Gastrocnemius medialis (tissue), 4 donors: Measurements from ENCODE around the gene ZNF229. TPM values are rescaled to one million over a fixed set of nuclear protein-coding genes. Genes with fewer than 3 reads are reported as not detected.
A peak's percentile ranks its signal among the peaks of the same experiment; 100 is the strongest.

Source experiments
- ATAC-seq, 2 donors: fragments of 150-250 bp; one replicate each; pipeline ENCODE4 v1.9.1; 2016
- DNase-seq, 2 donors: peaks; one replicate each; pipeline ENCODE4 v3.0.0-alpha.2; 2019
- H3K27ac ChIP-seq, 4 donors: fragments of 200-600 bp; sonication (generic); 1 replicate in 1 of 4; 2 replicates in 3 of 4; pipeline ENCODE4 v1.5.1; 2016 to 2018; ENCODE audit warnings: mild to moderate bottlenecking in 2 of 4, moderate library complexity in 1 of 4
- H3K27me3 ChIP-seq, 3 donors: fragments of 200-600 bp; sonication (generic) in 2 of 3; 1 replicate in 1 of 3; 2 replicates in 2 of 3; pipeline versions ENCODE4 v1.5.1 to v1.6.0; 2016 to 2019; ENCODE audit warnings: mild to moderate bottlenecking in 1 of 3, moderate library complexity in 1 of 3
- H3K36me3 ChIP-seq, 2 donors: fragments of 200-600 bp; sonication (generic) in 1 of 2; one replicate each; pipeline ENCODE4 v1.5.1; 2017 to 2018
- H3K4me1 ChIP-seq, 2 donors: fragments of 200-600 bp; sonication (generic) in 1 of 2; one replicate each; pipeline ENCODE4 v1.5.1; 2016 to 2017; ENCODE audit warnings: mild to moderate bottlenecking in 2 of 2
- H3K4me3 ChIP-seq, 4 donors: fragments of 200-600 bp; sonication (generic) in 3 of 4; 1 replicate in 1 of 4; 2 replicates in 3 of 4; pipeline ENCODE4 v1.5.1; 2016 to 2019; ENCODE audit warnings: mild to moderate bottlenecking in 2 of 4
- H3K9me3 ChIP-seq, 3 donors: fragments of 200-600 bp; sonication (generic) in 2 of 3; 1 replicate in 1 of 3; 2 replicates in 2 of 3; pipeline ENCODE4 v1.5.1; 2016 to 2019
- CTCF ChIP-seq, 5 experiments: fragments of 450-650 bp in 3 of 5; fragments of 200-600 bp in 2 of 5; sonication (generic) in 2 of 5; IDR thresholded peaks in 4 of 5; conservative IDR thresholded peaks in 1 of 5; 1 replicate in 4 of 5; 2 replicates in 1 of 5; pipeline ENCODE4 v1.5.1; 2016 to 2019; ENCODE audit warnings: antibody characterized with exemption in 5 of 5, mild to moderate bottlenecking in 3 of 5, moderate library complexity in 3 of 5
- POLR2A ChIP-seq, 2 donors: fragments of 450-650 bp; IDR thresholded peaks; one replicate each; pipeline ENCODE4 v1.6.1; 2017; ENCODE audit warnings: antibody characterized with exemption in 2 of 2, mild to moderate bottlenecking in 2 of 2, moderate library complexity in 2 of 2
- in situ Hi-C, 4 donors: fragments of 200-750 bp; cut with MboI; loops; one replicate each; pipeline versions ENCODE4 v1.15.0 to v1.8.0; 2017; ENCODE audit warnings: low sequenced_read_pairs in 4 of 4
- intact Hi-C: fragments of 100-400 bp; cut with DNase I; formaldehyde crosslinking; loops from one replicate; pipeline ENCODE4 v1.15.1; 2023; ENCODE audit warnings: low total_unique reads
- total RNA-seq, 4 donors: library from RNA; depleted of rRNA; stranded (reverse); fragments of >200 nt; gene quantifications; one replicate each; pipeline versions ENCODE4 v1.1.0 to v1.2.3, GENCODE V29; 2016

Gene ZNF229
- total RNA-seq, 4 donors from 2014 or later: 0.66 to 1.6 (median 0.89) TPM

- Histone ChIP-seq H3K9me3 (no peaks in the 10 kb centered on the region), H3K27ac (no peak overlapping the region)
Observed at GRCh38 chr19:44455100-44455499, 6.8 kb upstream of the ZNF229 start.

GRCh38 chr19:44452367-44452766 lies 4.1 kb upstream of the ZNF229 start:
- DNase-seq: no peak
- in situ Hi-C loops: no loop called here
- H3K27me3 ChIP-seq: no peaks in the 10 kb centered on the region
- intact Hi-C loops: no loop called here
- TF ChIP-seq CTCF (IDR thresholded peaks at IDR 0.05 in 4 of 5, conservative IDR thresholded peaks at IDR 0.05 in 1 of 5): no peak
- no peak for TF ChIP-seq POLR2A (IDR thresholded peaks at IDR 0.05)
- peaks cover 0 to 14% (median 4%) of the 10 kb centered on the region in 3 donors for H3K9me3 ChIP-seq
- no peak overlapping the region for H3K4me3 ChIP-seq
- ATAC-seq: no peak
- H3K36me3 ChIP-seq: peaks cover 0 to under 1% of the 10 kb centered on the region in 2 donors
- peaks cover 0 to 6% of the 10 kb centered on the region in 2 donors for H3K4me1 ChIP-seq
- H3K27ac ChIP-seq: no peak overlapping the region

More at GRCh38 chr19:44455100-44455499, 6.8 kb upstream of the ZNF229 start:
- Histone ChIP-seq H3K36me3 (no peaks in the 10 kb centered on the region), H3K4me3 (no peak overlapping the region), H3K27me3 (no peaks in the 10 kb centered on the region), H3K4me1 (no peaks in the 10 kb centered on the region)
- DNase-seq (no peak), ATAC-seq (no peak)
- in situ Hi-C loops (no loop called here), intact Hi-C loops (no loop called here)
- no peak for TF ChIP-seq POLR2A (IDR thresholded peaks at IDR 0.05)
- no peak for TF ChIP-seq CTCF (IDR thresholded peaks at IDR 0.05 in 4 of 5, conservative IDR thresholded peaks at IDR 0.05 in 1 of 5)

GRCh38 chr19:44451687-44452086 lies 3.4 kb upstream of the ZNF229 start:
- H3K4me1 ChIP-seq: peaks cover 0 to 8% of the 10 kb centered on the region in 2 donors
- ATAC-seq (no peak), DNase-seq (no peak)
- intact Hi-C loops: no loop called here
- H3K27ac ChIP-seq: no peak overlapping the region
- peaks cover 0 to 14% (median 4%) of the 10 kb centered on the region in 3 donors for H3K9me3 ChIP-seq
- in situ Hi-C loops: no loop called here
- no peak overlapping the region for H3K4me3 ChIP-seq
- peaks cover 0 to 7% of the 10 kb centered on the region in 2 donors for H3K36me3 ChIP-seq
- no peak for TF ChIP-seq POLR2A (IDR thresholded peaks at IDR 0.05)
- no peak for TF ChIP-seq CTCF (IDR thresholded peaks at IDR 0.05 in 4 of 5, conservative IDR thresholded peaks at IDR 0.05 in 1 of 5)
- H3K27me3 ChIP-seq: no peaks in the 10 kb centered on the region

GRCh38 chr19:44438441-44438840 lies 9.8 kb downstream of the ZNF229 start:
- ATAC-seq: no peak
- Histone ChIP-seq H3K4me3 (peak overlapping the region in 1 of 4 donors; percentile 0), H3K27me3 (no peaks in the 10 kb centered on the region), H3K4me1 (no peaks in the 10 kb centered on the region), H3K27ac (no peak overlapping the region), H3K36me3 (peaks cover 0 to 70% of the 10 kb centered on the region in 2 donors), H3K9me3 (peaks cover 0 to 27% (median 3%) of the 10 kb centered on the region in 3 donors)
- in situ Hi-C loops: no loop called here
- TF ChIP-seq CTCF (IDR thresholded peaks at IDR 0.05 in 4 of 5, conservative IDR thresholded peaks at IDR 0.05 in 1 of 5) (no peak), POLR2A (IDR thresholded peaks at IDR 0.05) (no peak)
- intact Hi-C loops: no loop called here
- no peak for DNase-seq

- Histone ChIP-seq H3K4me1 (no peaks in the 10 kb centered on the region), H3K9me3 (peaks cover 0 to 23% (median 3%) of the 10 kb centered on the region in 3 donors), H3K27me3 (no peaks in the 10 kb centered on the region), H3K27ac (no peak overlapping the region), H3K36me3 (peaks cover 0 to 69% of the 10 kb centered on the region in 2 donors), H3K4me3 (peak overlapping the region in 1 of 4 donors; percentile 4)
- intact Hi-C loops: no loop called here
- DNase-seq (no peak), ATAC-seq (no peak)
- TF ChIP-seq CTCF (IDR thresholded peaks at IDR 0.05 in 4 of 5, conservative IDR thresholded peaks at IDR 0.05 in 1 of 5) (no peak), POLR2A (IDR thresholded peaks at IDR 0.05) (no peak)
- in situ Hi-C loops: no loop called here
Observed at GRCh38 chr19:44435441-44435840, 12.8 kb downstream of the ZNF229 start.
